ENCODE results near the gene NHLH1.

The NHLH1 gene

GRCh38 chr1:160358073-160358472 is 8.8 kb upstream of the NHLH1 start:
- no peak for DNase-seq

GRCh38 chr1:160359559-160360226 is 7.2 kb upstream of the NHLH1 start:
- peak in 6 of 56 donors; percentile 7 to 41 (median 24) for DNase-seq

GRCh38 chr1:160360227-160360695 is 6.6 kb upstream of the NHLH1 start:
- no peak for DNase-seq

- no peak for DNase-seq
Measured at GRCh38 chr1:160361199-160361598, 5.7 kb upstream of the NHLH1 start.

GRCh38 chr1:160361814-160362167 is 5.1 kb upstream of the NHLH1 start:
- no peak for DNase-seq

- DNase-seq, result no peak
Measured at GRCh38 chr1:160362168-160362957, 4.5 kb upstream of the NHLH1 start.

- DNase-seq, result no peak
Measured at GRCh38 chr1:160363010-160363409, 3.9 kb upstream of the NHLH1 start.

GRCh38 chr1:160363951-160364735 is 2.7 kb upstream of the NHLH1 start:
- DNase-seq, result no peak

- DNase-seq, result no peak
Measured at GRCh38 chr1:160365325-160365724, 1.5 kb upstream of the NHLH1 start.

- DNase-seq, result no peak
Measured at GRCh38 chr1:160367516-160367900, 637 bp downstream of the NHLH1 start.

- DNase-seq, result no peak
Measured at GRCh38 chr1:160367934-160368923, 1.4 kb downstream of the NHLH1 start.

GRCh38 chr1:160369087-160369486 is 2.2 kb downstream of the NHLH1 start:
- no peak for DNase-seq

GRCh38 chr1:160370561-160371345 is 3.9 kb downstream of the NHLH1 start:
- DNase-seq, result no peak

GRCh38 chr1:160371346-160371631 is 4.4 kb downstream of the NHLH1 start:
- DNase-seq, result no peak

- DNase-seq, result peak in 1 of 56 donors; percentile 13
Measured at GRCh38 chr1:160371756-160372155, 4.9 kb downstream of the NHLH1 start.

GRCh38 chr1:160373696-160374095 is 6.8 kb downstream of the NHLH1 start:
- no peak for DNase-seq

- peak in 1 of 56 donors; percentile 11 for DNase-seq
Measured at GRCh38 chr1:160374306-160375110, 7.6 kb downstream of the NHLH1 start.

- DNase-seq, result peak in 20 of 56 donors; percentile 23 to 68 (median 42)
Measured at GRCh38 chr1:160375788-160376524, 9.1 kb downstream of the NHLH1 start.

All from nucleus accumbens (tissue), 56 donors.